Suppressor macrophage treated with lipopolysaccharide for 4 hours (primary cell): ENCODE measurements around the gene CCDC92B.
"Not testable (repeated sequence)": the region's sequence is repeated elsewhere in the genome, so short reads cannot be mapped to it uniquely, and the experiment has no call there.

Experiments used
- DNase-seq: peaks from one replicate; pipeline ENCODE4 v3.0.0-alpha.2; 2020

The CCDC92B gene

GRCh38 chr17:2749058-2749783 is at the start of gene CCDC92B:
TSS of gene CCDC92B (minus strand) at chr17:2749652. CDS start at chr17:2735145, 14,507 bp downstream.
- no peak for DNase-seq

GRCh38 chr17:2798678-2799077 is 49.2 kb upstream of the CCDC92B start:
- no peak for DNase-seq

GRCh38 chr17:2798188-2798587 is 48.7 kb upstream of the CCDC92B start:
- no peak for DNase-seq

- DNase-seq = no peak
Measured at GRCh38 chr17:2797637-2798036, 48.2 kb upstream of the CCDC92B start.

GRCh38 chr17:2797226-2797625 is 47.8 kb upstream of the CCDC92B start:
- no peak for DNase-seq

- peak; percentile 93 for DNase-seq
Measured at GRCh38 chr17:2796164-2797125, 47.0 kb upstream of the CCDC92B start, which contains the start of gene RAP1GAP2. TSS of gene RAP1GAP2 (plus strand) at chr17:2796438. CDS start at chr17:2796528, 90 bp downstream.

- no peak for DNase-seq
Measured at GRCh38 chr17:2795441-2796163, 46.1 kb upstream of the CCDC92B start.

- peak; percentile 55 for DNase-seq
Measured at GRCh38 chr17:2794111-2794803, 44.8 kb upstream of the CCDC92B start.

GRCh38 chr17:2792366-2793169 is 43.1 kb upstream of the CCDC92B start:
- peak; percentile 72 for DNase-seq

GRCh38 chr17:2789700-2790099 is 40.2 kb upstream of the CCDC92B start:
- DNase-seq = no peak

- DNase-seq = peak; percentile 94
Measured at GRCh38 chr17:2786176-2786881, 36.9 kb upstream of the CCDC92B start.

- DNase-seq = not testable (repeated sequence)
Measured at GRCh38 chr17:2785376-2785775, 35.9 kb upstream of the CCDC92B start.

GRCh38 chr17:2784864-2785263 is 35.4 kb upstream of the CCDC92B start:
- DNase-seq = no peak

- DNase-seq = no peak
Measured at GRCh38 chr17:2783310-2784030, 34.0 kb upstream of the CCDC92B start.

- DNase-seq = peak; percentile 73
Measured at GRCh38 chr17:2782055-2782454, 32.6 kb upstream of the CCDC92B start.

GRCh38 chr17:2781598-2781997 is 32.1 kb upstream of the CCDC92B start:
- not testable (repeated sequence) for DNase-seq

GRCh38 chr17:2780931-2781454 is 31.5 kb upstream of the CCDC92B start:
- no peak for DNase-seq

- no peak for DNase-seq
Measured at GRCh38 chr17:2780256-2780655, 30.8 kb upstream of the CCDC92B start.

GRCh38 chr17:2779545-2779944 is 30.1 kb upstream of the CCDC92B start:
- DNase-seq = no peak

- DNase-seq = no peak
Measured at GRCh38 chr17:2778489-2778888, 29.0 kb upstream of the CCDC92B start.
